Upper lobe of right lung (tissue), 1 donor: ENCODE measurements around the gene ADCY6. TPM values are rescaled to one million over a fixed set of nuclear protein-coding genes. Genes with fewer than 3 reads are reported as not detected.

Experiments used
- ATAC-seq: fragments of 200-7000 bp; cut with Tn5 transposase; one replicate; pipeline ENCODE4 v1.9.1; 2020; ENCODE audit warnings: mild to moderate bottlenecking, moderate library complexity
- DNase-seq: peaks from one replicate; pipeline ENCODE4 v3.0.0-alpha.2; 2020
- H3K27ac ChIP-seq: fragments of 200-600 bp; one replicate; pipeline ENCODE4 v1.8.0; 2022
- H3K27me3 ChIP-seq: fragments of 200-600 bp; one replicate; pipeline ENCODE4 v1.8.0; 2022; ENCODE audit warnings: mild to moderate bottlenecking
- H3K36me3 ChIP-seq: fragments of 200-600 bp; one replicate; pipeline ENCODE4 v1.8.0; 2022
- H3K4me1 ChIP-seq: fragments of 200-600 bp; one replicate; pipeline ENCODE4 v1.8.0; 2022
- H3K4me3 ChIP-seq: fragments of 200-600 bp; one replicate; pipeline ENCODE4 v1.8.0; 2022; ENCODE audit warnings: mild to moderate bottlenecking
- H3K9me3 ChIP-seq: fragments of 200-600 bp; one replicate; pipeline ENCODE4 v1.8.0; 2022
- intact Hi-C: fragments of 100-400 bp; cut with DNase I; formaldehyde crosslinking; loops from one replicate; pipeline ENCODE4 v1.11.0; 2022
- microRNA-seq: library from miRNA; unstranded; fragments of <30 nt; microRNA quantifications from one replicate; pipeline ENCODE4 v1.2.0, GENCODE V29; 2020; ENCODE audit warnings: borderline microRNAs expressed
- total RNA-seq: library from RNA; stranded (reverse); fragmentation: NEBNext Ultra II Directional; extraction: Animal tissue kit (Norgen Biotek cat#: 25700); gene quantifications from one replicate; pipeline ENCODE4 v1.2.1, GENCODE V29; 2021
- TF ChIP-seq, protein P1 (sequence below): fragments of 200-600 bp; IDR thresholded peaks from one replicate; pipeline ENCODE4 v1.8.0; 2022; ENCODE audit warnings: antibody characterized with exemption
- donor health status: DM: no; HTN: yes; CAD: no; lungs with severe emphysema.

ADCY6 gene
- total RNA-seq, 1 donor from 2014 or later: 42.9 TPM

DNA sequence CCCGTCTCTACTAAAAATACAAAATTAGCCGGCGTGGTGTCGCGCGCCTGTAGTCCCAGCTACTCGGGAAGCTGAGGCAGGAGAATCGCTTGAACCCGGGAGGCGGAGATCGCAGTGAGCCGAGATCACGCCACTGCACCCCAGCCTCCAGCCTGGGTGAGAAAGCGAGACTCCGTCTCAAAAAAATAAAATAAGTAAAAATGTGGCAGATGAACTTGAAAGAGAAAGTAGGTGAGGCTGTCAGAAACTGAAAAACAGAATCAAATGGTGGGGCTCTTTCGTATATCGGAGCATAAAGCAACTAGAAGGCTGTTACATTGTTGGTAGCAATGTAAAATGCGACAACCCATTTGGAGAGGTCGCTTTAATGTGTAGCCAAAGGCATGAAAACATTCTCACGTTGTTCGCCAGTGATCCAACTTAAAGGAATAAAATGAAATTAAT lies 71.6 kb downstream of the ADCY6 start:
- ATAC-seq (no peak), DNase-seq (no peak)
- peak overlapping the region; percentile 94 for H3K27ac ChIP-seq
- H3K36me3 ChIP-seq: peaks cover 26% of the 10 kb centered on the region
- peaks cover 2% of the 10 kb centered on the region for H3K9me3 ChIP-seq
- TF ChIP-seq, protein P1, sequence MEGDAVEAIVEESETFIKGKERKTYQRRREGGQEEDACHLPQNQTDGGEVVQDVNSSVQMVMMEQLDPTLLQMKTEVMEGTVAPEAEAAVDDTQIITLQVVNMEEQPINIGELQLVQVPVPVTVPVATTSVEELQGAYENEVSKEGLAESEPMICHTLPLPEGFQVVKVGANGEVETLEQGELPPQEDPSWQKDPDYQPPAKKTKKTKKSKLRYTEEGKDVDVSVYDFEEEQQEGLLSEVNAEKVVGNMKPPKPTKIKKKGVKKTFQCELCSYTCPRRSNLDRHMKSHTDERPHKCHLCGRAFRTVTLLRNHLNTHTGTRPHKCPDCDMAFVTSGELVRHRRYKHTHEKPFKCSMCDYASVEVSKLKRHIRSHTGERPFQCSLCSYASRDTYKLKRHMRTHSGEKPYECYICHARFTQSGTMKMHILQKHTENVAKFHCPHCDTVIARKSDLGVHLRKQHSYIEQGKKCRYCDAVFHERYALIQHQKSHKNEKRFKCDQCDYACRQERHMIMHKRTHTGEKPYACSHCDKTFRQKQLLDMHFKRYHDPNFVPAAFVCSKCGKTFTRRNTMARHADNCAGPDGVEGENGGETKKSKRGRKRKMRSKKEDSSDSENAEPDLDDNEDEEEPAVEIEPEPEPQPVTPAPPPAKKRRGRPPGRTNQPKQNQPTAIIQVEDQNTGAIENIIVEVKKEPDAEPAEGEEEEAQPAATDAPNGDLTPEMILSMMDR: no peak
- intact Hi-C loops: no loop called here
- no peaks in the 10 kb centered on the region for H3K27me3 ChIP-seq
- H3K4me3 ChIP-seq: peak overlapping the region; percentile 84
- H3K4me1 ChIP-seq: peaks cover 27% of the 10 kb centered on the region

DNA sequence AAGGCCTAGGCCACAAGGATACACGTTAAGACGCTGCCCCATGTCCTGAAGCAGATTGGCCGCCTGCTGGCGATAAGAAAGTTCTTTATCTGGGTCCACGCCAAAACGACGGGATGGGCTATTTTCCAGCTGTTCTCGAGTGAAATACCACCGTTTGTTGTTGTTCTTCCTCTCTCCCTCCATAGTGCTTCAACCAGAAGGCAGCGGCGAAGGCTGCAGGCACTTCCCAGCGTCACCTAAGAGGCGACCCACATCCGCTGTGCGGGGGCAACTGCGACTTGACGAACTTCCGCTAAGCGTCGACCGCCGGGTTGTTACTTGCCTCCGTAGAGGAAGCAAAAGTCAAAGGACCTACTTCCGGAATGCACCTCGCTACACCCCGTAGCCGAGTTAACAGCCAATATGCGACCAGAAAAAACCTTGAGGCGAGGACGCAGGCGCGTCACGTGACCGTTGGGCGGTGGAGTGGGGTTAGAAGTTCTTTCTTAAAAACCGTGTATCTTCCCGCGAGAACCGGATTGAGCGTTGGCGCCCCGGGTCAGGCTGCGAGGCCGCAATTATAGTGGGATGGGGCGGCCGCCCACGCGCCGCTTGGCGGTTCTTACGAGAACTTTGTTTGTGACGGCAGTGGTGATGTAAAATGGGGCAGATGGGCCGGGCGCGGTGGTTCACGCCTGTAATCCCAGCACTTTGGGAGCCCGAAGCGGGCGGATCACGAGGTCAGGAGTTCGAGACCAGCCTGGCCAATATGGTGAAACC lies 72.2 kb downstream of the ADCY6 start, which contains the start of gene CCNT1:
Gene CCNT1, minus strand, starts transcription at position 215 of the 759 bp plus-strand sequence. Its CDS starts 32 bp downstream, at position 183.
- H3K27ac ChIP-seq: peak within 1 kb of the TSS; percentile 94
- intact Hi-C loops: no loop called here
- H3K36me3 ChIP-seq: peaks cover 32% of the 10 kb centered on the region
- H3K4me3 ChIP-seq: peak within 1 kb of the TSS; percentile 84
- peak; percentile 99 for ATAC-seq
- TF ChIP-seq, protein P1: no peak
- H3K27me3 ChIP-seq: no peaks in the 10 kb centered on the region
- peak; percentile 100 for DNase-seq
- peaks cover 2% of the 10 kb centered on the region for H3K9me3 ChIP-seq
- peaks cover 27% of the 10 kb centered on the region for H3K4me1 ChIP-seq

Small RNAs within 50 kb of the gene (microRNA-seq; reads per million reads assigned to microRNA genes)
- not detected for gene MIR4701

Other genes with a start within 250 kb of the ADCY6 start
- gene LALBA, start 219.0 kb downstream of the ADCY6 start, total RNA-seq: not detected
- gene KANSL2, start 106.9 kb downstream of the ADCY6 start, total RNA-seq: 24.7 TPM
- gene CCNT1, start 72.4 kb downstream of the ADCY6 start, total RNA-seq: 31.2 TPM
- gene CACNB3, start 29.4 kb upstream of the ADCY6 start, total RNA-seq: 24.4 TPM
- 77.2 TPM for gene DDX23, start 63.1 kb upstream of the ADCY6 start, total RNA-seq
- 7.1 TPM for gene RND1, start 76.8 kb upstream of the ADCY6 start, total RNA-seq
- gene FKBP11, start 136.4 kb upstream of the ADCY6 start, total RNA-seq: 19.5 TPM
- 146 TPM for gene ARF3, start 168.4 kb upstream of the ADCY6 start, total RNA-seq
- 1.2 TPM for gene WNT10B, start 182.6 kb upstream of the ADCY6 start, total RNA-seq
- gene WNT1, start 189.2 kb upstream of the ADCY6 start, total RNA-seq: not detected
- not detected for gene DDN, start 210.3 kb upstream of the ADCY6 start, total RNA-seq
- 46.5 TPM for gene PRKAG1, start 229.7 kb upstream of the ADCY6 start, total RNA-seq